ENCODE measurements around the gene GSG1L2.
"Not testable (repeated sequence)": the region's sequence is repeated elsewhere in the genome, so short reads cannot be mapped to it uniquely, and the experiment has no call there.

GSG1L2 gene

DNA sequence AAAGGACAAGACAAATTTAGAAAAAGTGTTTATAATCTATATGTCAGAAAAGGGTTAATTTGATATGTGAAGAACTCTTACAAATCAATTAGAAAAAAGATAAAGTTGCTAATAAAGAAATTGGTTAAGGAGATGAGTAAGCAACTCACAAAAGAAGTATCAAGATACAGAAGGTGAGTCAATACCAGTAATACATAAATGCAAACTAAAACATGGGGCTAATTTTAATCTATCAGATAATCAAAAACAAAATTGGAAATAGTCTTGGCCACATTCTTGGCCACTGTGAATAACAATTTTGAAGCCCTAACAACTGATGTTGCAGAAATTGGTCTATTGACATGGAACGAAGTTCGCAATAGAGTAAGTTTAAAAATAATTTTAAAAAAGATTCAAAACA, 37.3 kb downstream of the GSG1L2 start:
- DNase-seq, result no peak

GRCh38 chr17:9783465-9783864, 38.4 kb downstream of the GSG1L2 start:
- DNase-seq, result not testable (repeated sequence)

DNA sequence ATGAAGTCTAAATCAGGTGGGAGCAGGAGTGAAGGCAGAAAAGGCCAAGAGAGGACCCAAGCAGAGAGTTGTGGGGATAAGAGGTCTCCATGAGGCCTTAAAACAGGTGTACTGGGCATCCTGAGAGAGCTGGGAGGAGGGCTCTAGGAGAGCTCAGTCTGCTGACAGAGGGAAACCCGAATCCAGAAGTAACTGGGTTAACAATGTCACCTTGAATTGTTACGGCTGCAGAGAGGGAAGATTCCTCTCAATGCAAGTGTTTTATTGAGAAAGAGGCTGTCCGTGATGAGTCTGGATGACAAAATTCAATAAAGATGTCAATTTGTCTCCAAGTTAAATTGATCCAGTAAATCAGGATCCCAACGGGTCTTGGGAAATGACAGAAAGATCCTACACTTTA, 38.8 kb downstream of the GSG1L2 start:
- no peak for DNase-seq

DNA sequence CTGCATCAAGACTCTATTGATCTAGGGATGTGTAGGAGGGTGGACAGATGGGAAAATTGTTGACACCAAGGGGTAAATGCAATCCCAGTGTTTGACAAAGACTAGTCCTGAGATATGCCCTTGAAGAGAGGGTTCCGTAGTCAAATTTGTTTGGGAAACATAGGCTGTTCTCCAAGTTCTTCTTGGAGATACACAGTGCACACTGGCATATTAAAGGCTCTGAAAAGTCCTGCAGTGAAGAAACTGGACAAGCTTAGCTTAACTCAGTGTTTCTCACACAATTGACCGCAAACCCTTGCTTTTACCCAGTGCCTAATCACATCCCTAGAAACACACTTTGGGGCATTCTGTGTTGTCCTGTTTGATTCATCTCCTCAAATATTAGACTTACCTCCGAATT, 41.3 kb downstream of the GSG1L2 start:
- no peak for DNase-seq

GRCh38 chr17:9776911-9777310, 45.0 kb downstream of the GSG1L2 start:
- DNase-seq, result no peak

DNA sequence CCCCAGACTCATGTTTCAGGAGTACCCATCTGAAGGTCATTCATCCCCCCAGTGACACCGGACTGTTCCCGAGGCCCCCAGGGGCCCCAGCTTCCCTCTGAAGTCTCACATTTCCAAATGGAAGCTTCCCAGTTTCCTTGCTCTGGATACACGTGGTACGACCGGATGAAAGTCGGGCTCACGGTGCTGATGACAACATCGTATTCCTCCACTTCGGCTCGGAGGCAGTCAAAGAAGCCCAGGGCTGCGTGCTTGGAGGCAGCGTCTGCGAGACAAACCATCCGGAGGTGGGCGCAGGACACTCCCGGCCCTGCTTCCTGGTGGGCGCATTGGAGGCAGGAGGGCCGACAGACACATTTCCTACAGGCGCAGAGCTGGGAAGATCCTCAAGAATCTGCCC, 49.2 kb downstream of the GSG1L2 start:
- no peak for DNase-seq

DNA sequence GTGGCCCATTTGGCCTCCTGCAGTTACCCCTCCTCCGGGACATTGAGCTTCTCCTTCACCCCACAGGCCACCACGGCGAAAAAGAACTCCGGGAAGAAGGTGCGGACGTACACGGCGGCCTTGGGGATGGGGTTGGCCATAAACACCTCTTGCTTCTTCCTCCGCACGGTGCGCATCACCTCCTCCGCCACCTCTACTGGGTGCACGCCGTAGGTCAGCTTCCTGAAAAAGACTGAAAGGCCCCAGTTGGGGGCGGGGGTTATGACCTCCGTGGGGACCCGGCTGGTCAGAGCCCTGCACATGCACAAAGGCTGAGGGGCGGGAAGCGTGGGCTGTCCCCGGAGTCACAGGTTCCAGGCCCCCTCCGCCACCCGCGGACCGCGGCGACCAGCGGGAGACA, 50.4 kb downstream of the GSG1L2 start:
- no peak for DNase-seq

- no peak for DNase-seq
These were observed 52.7 kb downstream of the GSG1L2 start for GRCh38 chr17:9769036-9769695.

DNA sequence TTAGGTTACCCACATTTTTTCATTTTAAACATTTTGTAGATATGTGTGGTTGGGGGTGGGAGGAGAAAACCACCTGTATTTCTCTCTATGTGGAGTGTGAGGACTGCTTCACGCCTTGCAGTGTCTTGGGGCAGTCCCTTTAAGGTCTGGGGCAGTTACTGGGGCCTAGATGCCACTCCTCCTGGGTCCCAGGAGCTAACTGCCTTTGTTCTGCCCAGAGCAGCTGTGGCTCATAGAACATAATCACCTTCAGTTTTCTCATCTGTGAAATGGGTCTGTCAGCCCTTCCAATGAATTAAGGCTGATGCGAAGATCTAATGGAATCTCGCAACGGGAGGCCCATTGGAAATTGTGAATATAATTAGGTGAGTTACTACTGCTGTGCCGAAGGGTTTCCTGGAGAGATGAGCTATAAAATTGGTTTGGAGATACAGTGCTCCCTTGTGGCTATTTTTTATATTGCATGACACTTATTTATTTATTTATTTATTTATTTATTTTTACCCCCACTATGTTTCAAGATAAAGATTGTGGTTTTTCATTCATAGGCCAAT, 53.4 kb downstream of the GSG1L2 start:
- peak; percentile 29 for DNase-seq

DNA sequence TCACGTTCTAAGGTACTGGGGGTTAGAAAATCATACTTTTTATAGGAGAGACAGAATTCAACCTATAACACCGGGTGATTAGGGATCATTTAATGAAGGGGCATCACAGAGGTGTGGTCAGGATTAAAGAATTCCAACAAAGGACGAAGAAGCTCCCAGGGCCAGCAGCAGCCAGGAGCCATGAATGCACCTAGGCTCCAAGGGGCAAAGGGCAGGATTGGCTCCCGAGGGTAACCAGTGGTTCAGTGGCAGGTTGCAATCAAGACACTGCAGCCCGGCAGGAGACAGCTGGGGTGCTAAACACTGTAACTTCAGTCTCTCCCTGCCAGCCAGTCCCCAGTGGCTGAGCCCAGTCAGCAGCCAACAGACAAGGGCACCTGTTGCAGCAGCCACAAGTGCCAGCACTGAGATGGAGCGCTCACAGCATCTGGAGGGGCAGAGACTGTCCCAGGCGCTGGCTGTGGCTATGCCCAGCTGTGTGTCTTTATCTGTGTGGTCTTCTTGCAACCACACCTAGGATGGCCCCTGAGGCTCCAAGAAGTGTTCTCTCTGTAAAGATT, 54.4 kb downstream of the GSG1L2 start:
- DNase-seq, result no peak

GRCh38 chr17:9766970-9767369, 54.9 kb downstream of the GSG1L2 start:
- DNase-seq, result no peak

DNA sequence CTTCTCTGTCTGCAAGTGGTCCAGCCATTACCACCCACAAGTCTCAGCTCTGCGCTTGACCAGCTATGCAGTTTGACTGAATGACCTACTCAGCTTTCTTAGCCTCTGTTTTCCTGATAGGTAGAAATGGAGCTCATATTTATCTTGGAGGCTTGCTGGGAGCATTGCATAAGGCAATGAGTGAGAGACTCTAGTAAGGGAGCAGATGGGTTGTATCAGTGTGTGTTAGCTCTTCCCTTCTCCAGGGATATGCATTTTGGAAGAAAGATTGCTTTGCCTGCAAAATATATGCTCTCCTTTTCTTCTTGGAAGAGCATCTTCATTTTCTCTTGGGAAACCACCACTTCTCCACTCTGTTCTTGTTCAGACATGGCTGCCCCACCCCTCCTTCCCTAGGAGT, 56.6 kb downstream of the GSG1L2 start:
- DNase-seq, result no peak

GRCh38 chr17:9763643-9764042, 58.2 kb downstream of the GSG1L2 start:
- DNase-seq, result no peak

DNA sequence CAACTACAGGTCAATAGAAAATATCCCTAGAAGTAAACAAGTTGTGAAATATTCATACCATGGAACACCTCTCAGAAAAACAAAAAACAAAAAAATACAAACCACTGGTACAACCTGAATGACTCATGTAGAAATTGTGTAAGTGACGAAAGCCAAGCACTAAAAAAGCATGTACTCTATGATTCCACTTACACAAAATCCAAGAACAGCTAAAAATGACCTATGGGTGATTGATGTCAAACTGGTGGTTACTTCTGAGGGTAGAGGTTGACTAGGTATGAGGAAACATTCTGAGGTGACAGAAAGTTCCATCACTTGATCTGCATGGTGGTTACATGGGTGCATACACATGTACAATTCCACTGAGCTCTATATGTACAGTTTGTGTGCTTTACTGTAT, 61.6 kb downstream of the GSG1L2 start:
- no peak for DNase-seq

DNA sequence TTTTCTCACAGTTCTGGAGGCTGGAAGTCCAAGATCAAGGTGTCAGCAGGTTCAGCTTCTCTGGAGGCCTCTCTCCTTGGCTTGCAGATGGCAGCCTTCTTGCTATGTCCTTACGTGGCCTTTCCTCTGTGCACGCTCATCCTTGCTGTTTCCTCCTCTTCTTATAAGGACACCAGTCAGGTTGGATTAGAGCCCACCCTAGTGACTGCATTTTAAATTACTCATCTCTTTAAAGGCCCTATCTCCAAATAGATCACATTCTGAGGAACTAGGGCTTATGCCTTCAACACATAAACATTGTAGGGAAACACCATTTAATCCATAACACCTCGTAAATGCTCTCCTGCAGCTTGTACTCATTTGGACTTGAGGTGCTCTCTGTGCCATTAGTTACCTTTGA, 66.8 kb downstream of the GSG1L2 start:
- no peak for DNase-seq
